ENCODE measurements around the gene LTC4S. TPM values are rescaled to one million over a fixed set of nuclear protein-coding genes. Genes with fewer than 3 reads are reported as not detected.

LTC4S gene
- total and polyA plus RNA-seq, 9 of the 15 experiments (the other 6 are each of a cell fraction or from before 2014, with no cell fraction given), result 0.17 to 0.77 (median 0.75) TPM; not detected in 6

- H3K27me3 ChIP-seq (ENCODE audit: control insufficient read depth in 2 of 2, insufficient read depth in 2 of 2, low read length in 2 of 2), result no peaks in the 10 kb centered on the region
- peaks cover 5 to 14% of the 10 kb centered on the region in 2 experiments for H3K4me1 ChIP-seq (replicated peaks in 1 of 2; ENCODE audit: control insufficient read depth in 2 of 2, insufficient read depth in 2 of 2, low read length in 2 of 2)
- H3K9me3 ChIP-seq (replicated peaks; ENCODE audit: control insufficient read depth, insufficient read depth, low read depth, low read length), result no peaks in the 10 kb centered on the region
- ChIA-PET POLR2A (interaction anchor here (0.6 to 1.2 kb wide), 3 partner anchors 8 to 1032 kb away, joined by 3 to 6 read pairs (median 4); partner anchors contain the start of gene MAML1), CTCF (ENCODE audit: low intra/inter-chr PET ratio) (no interaction called here)
- intact Hi-C loops (cut with micrococcal nuclease), result no loop called here
- ATAC-seq (no peak), FAIRE-seq (no peak), DNase-seq (ENCODE audit: extremely low read depth in 1 of 4, low spot score in 3 of 4) (no peak)
- peaks cover 7% of the 10 kb centered on the region for H3K9me1 ChIP-seq (ENCODE audit: control insufficient read depth, insufficient read depth, low read length)
- H3K27ac ChIP-seq (ENCODE audit: extremely low read depth, low read depth, low read length), result no peak overlapping the region
- H3K4me3 ChIP-seq, result no peak overlapping the region
- H3K4me2 ChIP-seq (ENCODE audit: insufficient read depth, low read length), result no peak overlapping the region
- in situ Hi-C loops (cut with MboI), result no loop called here
- peaks cover 96% of the 10 kb centered on the region for H3K36me3 ChIP-seq (ENCODE audit: control insufficient read depth, insufficient read depth, low read length)
- no peak overlapping the region for H3K9ac ChIP-seq (ENCODE audit: insufficient read depth in 1 of 2, low read depth in 2 of 2, low read length in 2 of 2)
- 86% methylated on average over 4 of the region's 4 CpGs for WGBS (ENCODE audit: insufficient coverage, low coverage, missing lambda C conversion rate)
- H3K79me2 ChIP-seq (ENCODE audit: control insufficient read depth, insufficient read depth, low read length), result peaks cover 21% of the 10 kb centered on the region
- H4K20me1 ChIP-seq (replicated peaks; ENCODE audit: control insufficient read depth, insufficient read depth, low read length), result peaks cover 6% of the 10 kb centered on the region
- H2AFZ ChIP-seq (ENCODE audit: low read depth, low read length), result no peak overlapping the region
- no TSS peak for BruUV-seq (replicated peaks)
- no peak for TF ChIP-seq CBX3 (IDR thresholded peaks at IDR 0.05; ENCODE audit: borderline replicate concordance in 1 of 2, low read length in 2 of 2)
- no peak for TF ChIP-seq ATF6 (CRISPR knock-in tag; IDR thresholded peaks at IDR 0.05)
- no peak for TF ChIP-seq RAD21 (CRISPR knock-in tag; conservative IDR thresholded peaks at IDR 0.05 in 1 of 2, IDR thresholded peaks at IDR 0.05 in 1 of 2)
- no peak for TF ChIP-seq ZNF444 (CRISPR knock-in tag; IDR thresholded peaks at IDR 0.05)
- no peak for TF ChIP-seq ZFP91 (CRISPR knock-in tag; IDR thresholded peaks at IDR 0.05)
- no peak for TF ChIP-seq PATZ1 (CRISPR knock-in tag; IDR thresholded peaks at IDR 0.05; ENCODE audit: borderline replicate concordance)
- TF ChIP-seq RFX7 (CRISPR knock-in tag; IDR thresholded peaks at IDR 0.05), result no peak
- TF ChIP-seq NCOA1 (IDR thresholded peaks at IDR 0.05; ENCODE audit: low read depth), result no peak
- TF ChIP-seq GTF3C2 (IDR thresholded peaks at IDR 0.05; ENCODE audit: borderline replicate concordance, extremely low read depth, insufficient read length), result no peak
- no peak for TF ChIP-seq MTA2 (IDR thresholded peaks at IDR 0.05; ENCODE audit: low read depth)
- no peak for TF ChIP-seq RBM39 (optimal IDR thresholded peaks at IDR 0.05; ENCODE audit: low read depth, low read length)
- TF ChIP-seq YY1 (IDR thresholded peaks at IDR 0.05; ENCODE audit: borderline replicate concordance in 1 of 3, control insufficient read depth in 1 of 3, extremely low read depth in 1 of 3, insufficient read depth in 3 of 3, insufficient read length in 1 of 3, insufficient replicate concordance in 2 of 3, low read depth in 1 of 3, low read length in 2 of 3), result no peak
Observed at GRCh38 chr5:179771311-179771895, 22.4 kb upstream of the LTC4S start.

Data from K562 (cell line).